Measurements from ENCODE around the gene IQCF6.
"Not testable (repeated sequence)": the region's sequence is repeated elsewhere in the genome, so short reads cannot be mapped to it uniquely, and the experiment has no call there.

Gene IQCF6

DNA sequence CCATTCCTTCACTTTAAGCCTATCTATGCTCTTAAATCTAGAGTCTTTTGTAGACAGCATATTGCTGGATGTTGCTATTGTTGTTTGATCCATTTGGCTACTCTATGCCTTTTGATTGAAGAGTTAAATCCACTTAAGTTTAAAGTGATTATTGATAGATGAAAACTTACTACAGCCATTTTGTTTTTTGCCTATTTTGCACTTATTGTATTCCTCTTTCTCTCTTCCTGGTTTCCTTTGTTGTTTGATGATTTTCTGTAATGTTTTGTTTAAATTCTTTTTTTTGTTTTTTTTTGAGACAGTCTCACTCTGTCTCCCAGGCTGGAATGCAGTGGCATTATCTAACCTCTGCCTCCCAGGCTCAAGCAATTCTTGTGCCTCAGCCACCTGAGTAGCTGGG, 19.8 kb downstream of the IQCF6 start:
- no peak for DNase-seq (ENCODE audit: low spot score)

- not testable (repeated sequence) for DNase-seq (ENCODE audit: low spot score)
Observed at GRCh38 chr3:51753763-51754750, 25.0 kb downstream of the IQCF6 start.

DNA sequence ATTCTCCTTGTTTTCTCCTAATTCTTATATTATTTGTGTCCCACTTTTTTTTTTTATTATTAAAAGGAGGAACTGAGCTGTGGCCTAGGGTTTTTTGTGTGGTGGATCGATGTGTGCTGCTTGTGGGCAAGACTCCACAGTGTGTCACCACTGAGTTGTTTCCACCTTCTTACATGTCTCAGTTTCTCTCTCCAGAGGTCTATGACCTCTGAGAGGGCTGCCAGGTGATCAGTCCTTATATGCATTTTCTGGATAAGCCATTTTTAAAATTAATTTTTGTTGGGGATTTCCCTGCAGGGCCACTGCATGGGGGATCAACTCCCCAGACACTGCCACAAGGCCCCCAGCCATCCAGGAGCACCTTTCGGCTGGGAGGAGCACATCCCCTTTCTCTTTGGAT, 27.8 kb downstream of the IQCF6 start:
- no peak for DNase-seq (ENCODE audit: low spot score)

DNA sequence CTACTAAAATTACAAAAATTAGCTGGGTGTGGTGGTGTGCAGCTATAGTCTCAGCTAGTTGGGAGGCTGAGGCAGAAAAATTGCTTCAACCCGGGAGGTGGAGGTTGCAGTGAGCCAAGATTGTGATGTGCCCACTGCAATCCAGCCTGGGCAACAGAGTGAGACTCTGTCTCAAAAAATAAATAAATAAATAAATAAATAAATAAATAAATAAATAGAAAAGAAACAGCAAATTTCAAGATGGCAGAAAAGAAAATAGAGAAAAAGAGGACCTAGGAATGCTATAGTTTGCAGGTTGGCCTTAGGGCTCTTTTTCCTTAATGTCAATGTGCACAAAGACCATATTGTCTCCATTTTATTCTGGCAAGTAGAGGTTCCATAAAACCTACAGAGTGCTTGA, 28.2 kb downstream of the IQCF6 start:
- no peak for DNase-seq (ENCODE audit: low spot score)

- DNase-seq (ENCODE audit: low spot score) = no peak
Observed at GRCh38 chr3:51748327-51748726, 30.7 kb downstream of the IQCF6 start.

DNA sequence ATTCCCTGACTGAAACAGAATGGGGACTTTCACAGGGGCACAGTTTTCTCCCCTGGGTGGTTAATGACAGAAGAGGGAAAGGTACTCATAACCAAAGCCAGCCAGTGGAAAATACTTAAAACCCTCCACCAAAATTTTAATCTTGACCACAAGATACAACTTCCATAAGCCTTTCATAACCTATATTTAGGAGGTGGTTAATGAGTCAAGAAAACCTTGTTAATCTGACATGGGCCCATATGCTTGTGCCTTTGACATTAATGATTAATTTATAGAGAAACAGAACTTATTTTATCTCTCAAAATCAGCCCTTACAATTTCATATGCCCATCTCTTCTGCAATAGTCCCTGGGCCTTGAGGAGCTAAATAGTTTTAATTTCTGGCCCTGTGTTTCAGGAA, 31.2 kb downstream of the IQCF6 start:
- DNase-seq (ENCODE audit: low spot score) = no peak

DNA sequence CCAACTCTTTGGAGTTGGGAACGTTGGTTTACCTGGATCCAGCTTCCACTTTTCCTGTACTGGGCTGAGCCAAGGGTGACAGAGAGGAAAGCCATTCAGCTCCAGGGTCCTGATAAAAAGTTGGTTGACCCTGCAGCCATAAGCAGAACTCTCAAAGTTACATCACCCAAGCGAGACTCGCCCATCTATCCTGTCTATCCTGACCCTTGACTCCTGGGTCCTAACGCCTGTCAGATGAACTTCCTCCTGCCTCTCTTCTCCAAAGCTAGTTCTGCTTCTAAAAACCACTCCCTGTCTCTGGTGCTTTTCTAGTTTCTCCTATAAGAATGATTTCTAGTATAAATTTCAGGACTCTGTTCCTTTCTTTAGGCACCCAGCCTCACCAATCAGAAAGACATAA, 36.1 kb downstream of the IQCF6 start:
- peak; percentile 18 for DNase-seq (ENCODE audit: low spot score)

DNA sequence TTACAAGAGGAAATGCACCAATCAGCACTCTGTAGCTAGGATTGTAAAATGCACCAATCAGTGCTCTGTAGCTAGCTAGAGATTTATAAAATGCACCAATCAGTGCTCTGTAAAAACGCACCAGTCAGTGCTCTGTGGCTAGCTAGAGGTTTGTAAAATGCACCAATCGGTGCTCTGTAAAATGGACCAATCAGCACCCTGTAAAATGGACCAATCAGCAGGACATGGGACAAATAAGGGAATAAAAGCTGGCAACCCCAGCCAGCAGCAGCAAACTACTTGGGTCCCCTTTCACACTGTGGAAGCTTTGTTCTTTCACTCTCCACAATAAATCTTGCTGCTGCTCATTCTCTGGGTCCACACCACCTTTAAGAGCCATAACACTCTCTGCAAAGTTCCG, 36.7 kb downstream of the IQCF6 start:
- not testable (repeated sequence) for DNase-seq (ENCODE audit: low spot score)

DNA sequence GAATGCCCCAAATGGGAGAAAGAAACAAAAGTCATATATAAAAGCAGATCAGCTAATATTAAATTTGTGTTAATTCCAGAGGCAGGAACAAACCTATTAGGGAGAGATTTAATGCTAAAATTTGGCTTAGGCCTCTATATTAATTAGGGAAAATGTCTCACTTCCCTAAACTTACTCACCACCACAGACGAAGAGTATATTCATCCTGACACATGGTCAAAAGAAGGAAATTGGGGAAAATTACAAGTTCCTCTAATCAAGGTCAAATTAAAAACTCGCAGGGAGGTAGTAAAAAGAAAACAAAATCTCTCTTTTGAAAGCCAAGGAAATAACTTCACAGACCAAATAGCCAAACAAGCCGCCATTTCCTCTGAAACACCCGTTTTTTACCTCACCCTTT, 39.9 kb downstream of the IQCF6 start:
- DNase-seq (ENCODE audit: low spot score) = no peak

GRCh38 chr3:51735950-51736349, 43.1 kb downstream of the IQCF6 start:
- DNase-seq (ENCODE audit: low spot score) = no peak

DNA sequence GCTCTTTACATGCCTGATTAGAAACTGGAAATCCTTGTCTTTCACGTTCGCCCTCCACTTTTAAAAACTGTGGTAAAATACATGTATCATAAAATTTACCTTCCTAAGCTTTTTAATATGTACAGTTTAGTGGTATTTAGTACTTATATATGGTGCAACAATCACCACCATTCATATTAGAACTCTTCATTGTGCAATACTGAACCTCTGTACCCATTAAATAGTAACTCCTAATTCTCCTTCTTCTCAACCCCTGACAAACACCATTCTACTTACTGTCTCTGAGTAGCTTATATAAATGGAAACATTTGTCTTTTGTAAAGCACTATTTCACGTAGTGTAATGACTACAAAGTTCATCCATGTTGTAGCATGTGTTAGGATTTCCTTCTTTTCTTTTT, 44.0 kb downstream of the IQCF6 start:
- DNase-seq (ENCODE audit: low spot score) = no peak

- DNase-seq (ENCODE audit: low spot score) = no peak
Observed at GRCh38 chr3:51734572-51734907, 44.5 kb downstream of the IQCF6 start.

DNA sequence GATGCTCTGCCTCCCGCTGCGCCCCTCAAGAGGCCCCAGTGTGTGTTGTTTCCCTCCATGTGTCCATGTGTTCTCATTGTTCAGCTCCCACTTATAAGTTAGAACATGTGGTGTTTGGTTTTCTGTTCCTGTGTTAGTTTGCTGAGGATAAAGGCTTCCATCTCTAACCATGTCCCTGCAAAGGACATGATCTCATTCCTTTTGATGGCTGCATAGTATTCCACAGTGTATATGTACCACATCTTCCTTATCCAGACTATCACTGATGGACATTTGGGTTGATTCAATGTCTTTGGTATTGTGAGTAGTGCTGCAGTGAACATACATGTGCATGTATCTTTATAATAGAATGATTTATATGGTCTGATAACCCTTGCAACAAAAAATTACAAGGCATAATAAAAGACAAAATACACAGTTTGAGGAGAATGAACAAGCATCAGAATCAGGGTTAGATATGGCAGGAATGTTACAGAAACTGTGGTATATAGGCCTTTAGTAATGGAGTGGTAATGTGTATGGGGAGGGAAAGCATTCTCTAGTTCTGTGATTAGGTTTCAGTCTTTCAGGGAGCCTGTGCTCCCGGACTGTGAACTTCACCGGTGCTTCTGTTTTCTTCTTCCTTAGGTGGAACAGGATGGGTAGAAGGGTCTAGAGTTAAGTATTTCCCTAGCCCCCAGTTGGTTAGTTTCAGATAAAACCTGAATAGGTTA, 45.0 kb downstream of the IQCF6 start:
- DNase-seq (ENCODE audit: low spot score) = no peak

GRCh38 chr3:51729042-51729633, 49.9 kb downstream of the IQCF6 start:
- no peak for DNase-seq (ENCODE audit: low spot score)

All from SW480 (cell line).